Activated T-cell treated with anti-CD3 and anti-CD28 coated beads for 4 hours (primary cell): ENCODE measurements around the gene LVRN.

Experiments
- DNase-seq: peaks from one replicate; pipeline ENCODE4 v3.0.0-alpha.2; 2020

The LVRN gene

GRCh38 chr5:115956957-115957356, 5.3 kb upstream of the LVRN start:
- no peak for DNase-seq

- DNase-seq = no peak
Observed at GRCh38 chr5:115961381-115962238, 665 bp upstream of the LVRN start.

- DNase-seq = no peak
Observed at GRCh38 chr5:115962565-115963402, 509 bp downstream of the LVRN start.

- DNase-seq = no peak
Observed at GRCh38 chr5:115963566-115963965, 1.3 kb downstream of the LVRN start.

GRCh38 chr5:115968770-115969169, 6.5 kb downstream of the LVRN start:
- no peak for DNase-seq

GRCh38 chr5:115977096-115977495, 14.8 kb downstream of the LVRN start:
- no peak for DNase-seq

GRCh38 chr5:115977988-115978387, 15.7 kb downstream of the LVRN start:
- DNase-seq = no peak

- no peak for DNase-seq
Observed at GRCh38 chr5:115978779-115979178, 16.5 kb downstream of the LVRN start.

GRCh38 chr5:115979201-115980041, 17.1 kb downstream of the LVRN start:
- DNase-seq = no peak

GRCh38 chr5:115983519-115983918, 21.2 kb downstream of the LVRN start:
- no peak for DNase-seq

GRCh38 chr5:115985802-115986757, 23.8 kb downstream of the LVRN start:
- no peak for DNase-seq

- DNase-seq = no peak
Observed at GRCh38 chr5:115988002-115988401, 25.7 kb downstream of the LVRN start.

GRCh38 chr5:115992848-115993350, 30.6 kb downstream of the LVRN start:
- no peak for DNase-seq

- DNase-seq = no peak
Observed at GRCh38 chr5:115995351-115995750, 33.1 kb downstream of the LVRN start.

- no peak for DNase-seq
Observed at GRCh38 chr5:116002116-116002906, 40.0 kb downstream of the LVRN start.

- DNase-seq = no peak
Observed at GRCh38 chr5:116004248-116004647, 42.0 kb downstream of the LVRN start.

GRCh38 chr5:116009806-116010205, 47.5 kb downstream of the LVRN start:
- no peak for DNase-seq

GRCh38 chr5:116011046-116011445, 48.8 kb downstream of the LVRN start:
- no peak for DNase-seq

- no peak for DNase-seq
Observed at GRCh38 chr5:116013207-116013785, 51.0 kb downstream of the LVRN start.

- DNase-seq = no peak
Observed at GRCh38 chr5:116013936-116014335, 51.7 kb downstream of the LVRN start.
